ENCODE measurements around the gene STK38L.

- TF ChIP-seq CTCF (IDR thresholded peaks at IDR 0.05; ENCODE audit: control extremely low read depth in 1 of 3, insufficient read depth in 1 of 3, low read depth in 1 of 3, low read length in 3 of 3) (no peak), TAF1 (IDR thresholded peaks at IDR 0.05; ENCODE audit: low read depth, low read length) (no peak), ATF3 (IDR thresholded peaks at IDR 0.05; ENCODE audit: insufficient read depth, low read depth, low read length) (no peak), RXRA (IDR thresholded peaks at IDR 0.05; ENCODE audit: insufficient read depth, low read depth, low read length) (no peak)
Observed at GRCh38 chr12:27229367-27229766, 14.7 kb upstream of the STK38L start.

Measured in H1 (cell line).